SIG-M5 (cell line): ENCODE measurements around the gene SPATS2L.

Source experiments
- DNase-seq: peaks from one replicate; lab custom pipeline; 2025; lab: John Stamatoyannopoulos, UW

SPATS2L gene

DNA sequence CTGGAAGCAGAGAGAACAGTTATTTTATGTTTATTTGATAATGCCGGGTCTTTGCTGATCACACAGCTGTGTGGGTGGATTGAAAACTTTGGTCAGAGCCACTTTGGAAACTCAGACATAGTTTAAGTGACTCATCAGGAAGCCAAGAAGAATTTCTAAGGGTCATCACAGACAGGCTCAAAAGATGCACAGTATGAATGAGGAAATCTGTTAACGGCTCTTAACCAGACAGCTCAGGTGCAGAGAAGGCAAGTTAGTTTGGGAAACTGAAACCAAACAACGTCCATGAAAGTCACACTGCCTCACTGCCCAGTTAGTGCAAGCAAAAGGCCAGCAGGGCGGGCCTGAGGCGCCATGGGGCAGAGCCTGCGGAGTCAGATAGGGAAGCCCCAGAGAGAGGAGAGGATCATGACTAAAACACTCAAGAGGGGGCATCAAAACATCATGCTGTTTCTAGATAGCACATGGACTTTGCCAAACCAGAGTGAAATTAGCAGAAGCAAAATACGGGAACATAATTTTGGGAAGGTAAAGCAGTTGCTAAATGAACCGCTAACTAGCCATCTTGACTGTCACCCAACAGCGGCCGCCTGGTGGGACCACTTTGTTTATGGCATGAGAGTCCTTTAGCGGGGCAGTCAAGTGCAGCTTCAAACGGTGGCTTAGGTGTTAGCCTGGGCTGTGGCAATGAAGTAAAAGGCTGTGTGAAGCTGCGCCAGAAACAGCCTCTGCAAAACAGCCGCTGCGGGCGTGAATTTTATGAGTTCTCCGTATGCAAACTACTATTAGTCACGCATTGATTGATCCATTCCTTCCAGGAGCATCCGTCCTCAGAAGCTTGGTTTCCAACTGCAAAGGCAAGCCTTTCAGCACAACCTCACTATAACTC is 102.2 kb downstream of the SPATS2L start:
- DNase-seq: no peak

DNA sequence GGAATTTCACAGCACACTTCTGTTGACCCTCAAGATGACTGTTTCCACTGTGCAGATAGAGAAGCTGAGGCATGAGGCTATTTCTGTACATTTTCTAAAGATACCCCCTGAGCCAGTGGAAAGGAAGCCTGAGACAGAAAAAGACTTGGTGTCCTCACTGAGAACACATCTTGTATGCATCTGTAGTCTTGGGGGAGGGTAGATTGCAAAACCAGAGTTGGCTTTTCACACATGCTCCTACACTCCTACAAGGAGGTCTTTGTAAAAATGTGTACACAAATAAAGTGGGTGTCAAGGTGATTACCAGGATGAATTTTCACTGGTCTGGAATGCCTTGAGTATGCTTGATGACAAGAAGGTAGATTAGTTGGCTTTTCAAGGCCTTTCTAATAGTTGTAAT is 105.3 kb downstream of the SPATS2L start:
- no peak for DNase-seq

DNA sequence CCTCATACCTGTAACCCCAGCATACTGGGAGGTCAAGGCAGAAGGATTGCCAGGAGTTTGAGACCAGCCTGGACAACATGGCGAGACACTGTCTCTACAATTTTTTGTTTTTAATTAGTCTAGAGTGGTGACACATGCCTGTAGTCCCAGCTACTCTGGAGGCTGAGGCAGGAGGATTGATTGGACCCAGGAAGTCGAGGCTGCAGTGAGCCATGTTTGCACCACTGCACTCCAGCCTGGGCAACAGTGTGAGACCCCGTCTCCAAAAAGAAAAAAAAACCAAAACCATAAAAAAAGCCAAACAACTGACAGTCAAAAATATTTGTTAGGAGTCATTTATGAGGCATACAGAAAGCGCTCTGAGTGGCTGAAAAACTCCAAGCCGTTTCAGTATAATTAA is 107.9 kb downstream of the SPATS2L start:
- DNase-seq: no peak

DNA sequence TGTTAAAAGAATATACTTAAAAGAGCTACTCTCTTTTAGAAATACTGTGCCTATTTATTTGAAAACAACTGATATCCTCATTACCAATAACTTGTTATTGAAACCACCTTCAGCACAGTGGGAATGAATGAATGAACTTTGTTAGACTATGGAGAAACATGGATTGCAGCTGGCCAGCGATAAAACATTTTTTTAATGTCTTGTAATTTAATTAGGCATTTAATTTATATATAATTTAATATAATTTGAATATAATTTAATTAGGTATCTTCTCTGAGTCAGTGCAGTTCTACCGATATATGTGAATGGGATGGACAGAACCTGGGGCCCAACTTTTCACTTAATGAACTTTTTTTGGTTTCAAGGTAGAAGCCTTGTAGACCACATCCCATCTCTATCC is 109.0 kb downstream of the SPATS2L start:
- DNase-seq: no peak

DNA sequence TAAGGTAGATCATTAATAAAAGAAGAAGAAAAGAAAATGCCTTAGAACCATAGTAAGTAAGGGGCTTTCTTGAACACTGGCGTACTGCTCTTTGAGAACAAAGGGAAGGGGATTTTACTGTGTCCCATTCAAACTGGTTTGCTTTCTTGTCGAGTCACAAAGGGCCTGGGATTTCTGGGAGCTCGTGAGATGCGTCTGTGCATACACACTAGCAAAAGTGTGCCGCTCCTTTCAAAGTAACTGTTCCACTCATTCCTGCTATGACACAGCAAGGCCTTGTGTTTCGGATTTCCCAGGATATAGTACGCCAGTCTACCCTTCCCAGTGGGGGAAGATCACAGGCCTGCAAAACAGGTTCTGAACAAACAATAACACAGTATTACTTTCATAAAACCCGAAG is 110.4 kb downstream of the SPATS2L start:
- no peak for DNase-seq

DNA sequence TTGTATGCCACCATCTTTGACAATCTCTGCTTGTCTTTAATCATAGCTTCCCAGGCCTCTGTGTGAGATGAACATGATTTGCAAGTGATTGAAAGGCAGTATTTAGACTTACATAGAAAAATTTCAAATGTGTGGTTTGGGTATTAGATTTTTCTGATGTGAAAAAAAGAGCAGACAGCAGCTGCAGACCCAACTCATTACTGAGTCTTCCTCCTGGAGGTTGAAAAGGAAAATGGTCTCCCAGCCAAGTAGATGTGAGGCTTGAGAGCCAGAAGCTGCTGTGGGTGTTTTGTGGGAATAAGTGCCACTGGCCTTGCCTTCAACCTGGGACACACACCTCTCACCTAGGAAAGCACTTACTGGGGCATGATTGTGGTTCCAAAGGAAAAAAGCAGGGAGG is 110.9 kb downstream of the SPATS2L start:
- DNase-seq: no peak

DNA sequence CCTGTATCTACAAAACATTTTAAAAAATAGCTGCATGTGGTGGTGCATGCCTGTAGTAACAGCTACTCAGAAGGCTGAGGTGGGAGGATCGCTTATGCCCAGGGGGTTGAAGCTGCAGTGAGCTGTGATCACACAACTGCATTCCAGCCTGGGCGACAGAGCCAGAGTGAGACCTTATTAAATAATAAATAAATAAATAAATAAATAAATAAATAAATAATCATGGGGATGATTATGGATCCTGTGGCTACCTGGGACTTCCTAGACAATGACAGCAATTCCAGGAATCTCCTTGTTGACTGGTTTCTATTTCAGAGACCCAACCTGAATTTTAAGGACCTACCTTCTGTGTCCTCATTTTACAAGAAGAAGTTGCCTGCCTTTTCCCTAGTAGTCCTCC is 111.9 kb downstream of the SPATS2L start:
- no peak for DNase-seq

DNA sequence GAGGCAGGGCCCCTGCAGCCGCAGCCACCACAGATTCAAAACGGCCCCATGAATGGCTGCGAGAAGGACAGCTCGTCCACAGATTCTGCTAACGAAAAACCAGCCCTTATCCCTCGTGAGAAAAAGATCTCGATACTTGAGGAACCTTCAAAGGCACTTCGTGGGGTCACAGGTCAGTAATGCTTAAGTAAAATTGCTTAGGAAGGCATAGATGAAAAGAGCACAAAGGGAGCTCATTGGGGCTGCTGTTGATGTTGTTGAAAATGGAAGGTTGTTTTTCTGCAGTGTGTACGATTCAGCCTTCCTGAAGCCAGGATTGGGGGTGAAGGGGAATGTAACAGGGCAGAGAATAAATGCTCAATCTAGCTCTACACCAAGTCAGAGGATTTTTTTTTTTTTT is 112.8 kb downstream of the SPATS2L start:
- DNase-seq: no peak

DNA sequence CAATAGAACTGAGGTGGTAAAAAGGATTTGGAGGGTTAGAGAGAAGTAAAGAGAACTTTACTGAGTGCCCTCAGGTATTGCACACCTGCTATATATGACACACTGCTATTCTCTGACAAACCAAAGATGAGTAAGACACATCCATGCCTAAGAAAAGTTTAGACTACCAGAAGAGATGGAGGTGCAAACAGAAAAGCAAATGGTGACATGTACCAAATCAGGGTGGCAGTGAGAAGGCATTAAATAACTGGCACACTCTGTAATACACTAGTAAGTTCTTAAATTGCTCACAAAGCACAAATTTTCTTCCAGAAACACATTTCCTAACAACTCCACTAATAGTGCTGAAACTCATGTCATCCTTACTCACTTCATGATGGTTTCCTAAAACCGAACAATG is 114.8 kb downstream of the SPATS2L start:
- DNase-seq: no peak

DNA sequence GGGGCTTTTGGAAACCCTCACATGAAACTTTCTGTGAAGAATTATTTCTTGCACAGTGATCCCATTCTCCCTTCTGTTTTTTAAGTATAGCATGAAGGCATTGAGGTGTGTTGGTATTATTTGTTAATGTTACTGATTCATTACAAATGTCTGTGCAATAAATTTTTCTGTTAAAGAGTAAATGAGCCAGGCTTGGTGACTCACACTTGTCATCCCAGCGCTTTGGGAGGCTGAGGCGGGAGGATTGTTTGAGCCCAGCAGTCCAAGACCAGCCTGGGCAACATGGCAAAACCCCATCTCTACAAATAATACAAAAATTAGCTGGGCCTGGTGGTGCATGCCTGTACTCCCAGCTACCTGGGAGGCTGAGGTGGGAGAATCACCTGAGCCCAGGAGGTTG is 115.6 kb downstream of the SPATS2L start:
- no peak for DNase-seq

DNA sequence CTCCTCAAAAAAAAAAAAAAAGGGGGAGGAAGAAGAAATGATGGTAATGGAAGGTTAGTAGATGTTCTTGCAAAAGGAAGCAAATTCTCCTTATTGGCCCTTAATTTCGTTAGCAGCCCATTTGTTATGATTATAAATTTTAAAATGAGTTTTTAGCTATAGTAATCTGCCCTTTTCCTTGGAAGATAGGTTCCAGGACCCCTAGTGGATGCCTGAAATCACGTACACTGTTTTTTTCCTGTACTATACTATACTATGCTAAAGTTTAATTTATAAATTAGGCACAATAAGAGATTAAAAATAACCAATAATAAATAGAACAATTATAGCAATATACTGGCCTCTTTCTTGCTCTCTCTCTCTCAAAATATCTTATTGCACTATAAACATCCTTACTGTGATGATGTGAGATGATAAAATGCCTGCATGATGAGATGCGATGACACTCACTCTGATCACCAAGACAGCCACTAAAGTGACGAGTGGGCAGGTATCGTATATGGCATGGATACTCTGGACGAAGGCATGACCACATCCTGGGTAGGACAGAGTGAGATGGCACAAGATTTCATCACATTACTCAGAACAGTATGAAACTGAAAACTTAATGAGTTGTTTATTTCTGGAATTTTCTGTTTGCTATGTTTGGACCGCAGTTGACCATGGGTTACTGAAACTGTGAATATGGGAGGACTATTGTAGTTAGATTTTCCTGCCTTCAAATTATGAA is 116.2 kb downstream of the SPATS2L start:
- DNase-seq: no peak

DNA sequence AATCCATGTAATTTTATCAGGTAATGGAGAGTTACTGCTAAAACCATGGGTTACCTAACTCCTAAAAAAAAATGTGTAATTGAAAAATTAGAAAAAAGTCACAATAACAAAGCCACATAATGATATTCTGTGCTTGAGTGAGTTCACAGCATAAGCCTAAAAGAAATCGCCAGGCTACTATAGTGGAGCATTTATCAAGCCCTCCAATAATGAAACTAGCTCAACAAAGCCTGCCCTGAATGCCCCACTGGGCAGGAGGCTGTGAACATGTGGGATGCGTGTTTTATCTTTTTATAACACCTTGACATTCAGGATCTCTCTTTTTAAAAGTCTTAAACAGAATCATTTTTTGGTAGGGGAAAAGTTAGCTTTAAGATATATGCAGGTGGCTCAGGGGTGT is 117.0 kb downstream of the SPATS2L start:
- no peak for DNase-seq

DNA sequence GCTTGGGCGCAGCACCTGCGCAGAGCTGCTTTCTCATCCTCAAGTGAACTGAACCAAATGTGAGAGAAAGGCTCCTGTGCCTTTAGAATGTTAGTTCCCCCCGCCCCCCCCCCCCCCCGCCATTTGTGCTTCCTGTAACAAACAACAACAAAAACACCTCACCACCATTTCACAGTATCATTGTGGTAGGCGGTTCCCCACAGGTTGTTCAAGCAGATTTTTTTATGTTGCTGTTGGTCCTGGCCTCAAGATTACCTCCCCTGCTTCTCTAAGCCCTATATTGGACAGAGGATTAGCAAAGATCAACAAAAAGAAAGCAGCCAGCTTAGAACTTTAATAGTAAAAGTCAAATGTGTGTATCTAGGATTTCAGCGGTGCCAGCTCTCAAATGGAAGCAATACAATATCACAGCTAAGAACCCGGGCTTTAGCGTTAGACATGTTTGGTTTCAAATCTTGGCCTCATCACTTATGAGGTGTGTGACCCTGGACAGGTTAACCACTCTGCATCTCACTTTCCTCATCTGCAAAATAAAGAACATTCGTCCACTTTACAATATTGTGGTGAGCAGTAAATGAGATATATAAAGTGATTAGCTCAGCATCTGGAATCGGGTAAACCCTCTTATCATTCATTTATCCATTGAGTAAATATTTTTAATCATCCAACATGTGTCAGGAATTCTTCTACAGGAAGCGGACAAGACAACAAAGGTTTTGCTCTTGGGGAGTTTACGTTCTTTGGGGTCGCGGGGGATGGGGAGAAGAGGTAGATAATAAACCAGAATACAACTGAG is 118.7 kb downstream of the SPATS2L start:
- no peak for DNase-seq

DNA sequence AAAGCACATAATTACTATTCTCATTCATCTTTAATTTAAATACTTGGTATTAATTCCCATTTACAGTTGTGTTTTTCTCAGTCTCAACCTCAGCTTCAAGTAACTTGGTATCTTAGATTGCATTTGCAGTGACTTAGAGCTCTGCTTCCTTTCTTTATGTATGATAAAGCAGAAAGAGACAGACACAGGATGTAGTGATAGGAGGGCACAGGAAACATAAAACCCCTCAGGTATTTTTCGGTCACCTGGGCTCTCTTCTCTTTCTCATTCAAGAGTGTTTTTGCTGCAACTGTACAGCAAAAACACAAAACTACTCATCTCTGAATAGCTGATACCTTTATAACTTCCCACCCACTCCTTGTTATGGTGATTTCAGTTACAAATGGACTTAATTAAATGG is 120.3 kb downstream of the SPATS2L start:
- DNase-seq: no peak

DNA sequence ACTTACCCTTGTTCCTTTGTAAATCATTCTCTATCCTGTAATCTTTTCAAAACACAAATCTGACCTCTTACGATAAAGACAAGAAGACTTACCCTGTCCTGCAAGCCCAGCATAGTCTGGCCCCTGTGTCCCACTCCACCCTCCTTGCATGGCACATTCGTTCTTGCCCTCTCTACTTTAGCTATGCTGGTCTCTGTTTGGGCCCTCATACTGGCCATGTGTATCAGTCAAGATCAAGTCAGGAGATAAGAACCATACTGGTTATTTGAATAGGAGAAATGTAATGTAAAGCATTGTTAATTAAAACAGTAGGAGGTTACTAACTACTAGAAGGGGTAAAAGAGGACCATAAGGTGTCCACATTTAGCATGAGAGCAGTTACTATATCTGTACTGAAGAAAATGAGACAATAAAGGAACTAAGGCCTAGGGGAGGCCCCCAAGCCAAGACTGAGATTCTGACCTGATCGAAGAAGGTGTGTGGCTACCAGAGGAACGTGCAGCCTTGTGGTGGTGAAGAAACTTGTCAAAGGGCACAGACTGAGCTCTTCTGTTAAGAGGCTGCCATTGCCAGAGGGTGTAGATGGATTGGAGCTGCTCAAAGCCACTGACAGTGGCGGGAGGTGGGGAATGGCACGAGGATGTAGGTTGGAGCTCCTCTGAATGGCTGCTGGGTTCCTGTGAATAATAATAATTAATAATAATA is 122.6 kb downstream of the SPATS2L start:
- no peak for DNase-seq

DNA sequence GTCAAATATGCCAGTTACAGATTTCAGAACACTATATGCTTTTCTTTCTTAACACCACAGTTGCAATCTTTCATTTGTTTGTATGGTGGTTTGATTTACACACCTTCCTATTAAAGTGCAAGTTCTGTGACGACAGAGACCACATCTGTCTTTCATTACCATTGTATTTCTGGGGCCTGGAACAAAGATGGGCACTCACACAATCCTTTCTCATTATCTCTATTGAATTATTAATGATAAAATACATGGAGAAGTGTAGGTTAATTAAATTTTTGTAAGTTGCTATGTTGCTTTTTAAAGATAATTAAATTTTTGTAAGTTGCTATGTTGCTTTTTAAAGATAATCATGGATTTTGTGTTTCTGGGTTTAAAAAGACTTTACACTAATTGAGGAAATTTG is 123.5 kb downstream of the SPATS2L start:
- DNase-seq: no peak

DNA sequence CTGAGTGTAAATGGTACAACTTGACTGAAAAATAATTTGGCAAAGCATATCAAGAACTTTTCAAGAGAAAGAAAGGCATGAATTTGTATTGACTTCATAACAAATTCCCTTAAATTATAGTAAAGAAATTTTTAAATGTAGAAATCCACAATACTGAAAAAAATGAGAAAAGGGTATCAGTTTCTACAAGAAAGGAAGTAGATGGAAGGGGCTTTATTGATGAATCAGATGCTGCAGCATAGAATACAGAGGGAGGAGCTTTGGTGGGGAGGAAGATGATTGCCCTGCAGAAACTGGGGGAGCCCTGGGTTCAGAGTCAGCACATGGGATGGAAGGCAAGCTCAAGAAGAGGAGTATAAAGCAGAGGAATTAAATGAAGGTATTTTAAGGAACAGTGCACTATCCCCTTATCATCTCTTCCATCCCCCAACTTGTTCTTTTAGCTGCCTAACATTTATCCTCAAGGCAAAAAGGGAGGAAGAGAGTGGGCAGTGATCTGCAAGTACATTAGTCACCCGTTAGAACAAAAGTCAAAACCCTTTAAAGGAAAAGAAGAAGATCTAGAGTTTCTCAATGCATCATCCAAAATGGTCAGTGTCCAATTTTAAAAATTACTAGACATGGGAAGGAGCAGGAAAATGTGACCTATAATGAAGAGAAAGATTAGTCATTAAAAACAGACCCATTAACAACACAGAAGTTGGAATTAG is 125.7 kb downstream of the SPATS2L start:
- no peak for DNase-seq

DNA sequence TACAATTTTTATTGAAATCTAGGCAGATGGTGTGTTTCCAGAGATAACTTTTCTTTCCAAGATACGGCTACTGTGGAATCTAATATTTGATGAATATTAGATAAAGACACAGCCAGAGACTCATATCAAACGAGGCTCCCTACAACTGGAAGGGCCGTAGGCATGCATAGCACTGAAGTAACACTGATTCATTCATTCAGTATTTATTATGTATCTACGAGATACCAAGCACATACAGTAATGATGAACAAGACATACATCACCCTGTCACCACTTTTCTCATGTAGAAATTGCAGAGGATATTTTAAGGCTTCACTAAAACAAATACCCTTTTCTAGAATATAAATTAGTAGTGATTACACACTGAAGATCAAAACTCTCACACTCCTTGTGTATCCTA is 128.9 kb downstream of the SPATS2L start:
- DNase-seq: no peak

DNA sequence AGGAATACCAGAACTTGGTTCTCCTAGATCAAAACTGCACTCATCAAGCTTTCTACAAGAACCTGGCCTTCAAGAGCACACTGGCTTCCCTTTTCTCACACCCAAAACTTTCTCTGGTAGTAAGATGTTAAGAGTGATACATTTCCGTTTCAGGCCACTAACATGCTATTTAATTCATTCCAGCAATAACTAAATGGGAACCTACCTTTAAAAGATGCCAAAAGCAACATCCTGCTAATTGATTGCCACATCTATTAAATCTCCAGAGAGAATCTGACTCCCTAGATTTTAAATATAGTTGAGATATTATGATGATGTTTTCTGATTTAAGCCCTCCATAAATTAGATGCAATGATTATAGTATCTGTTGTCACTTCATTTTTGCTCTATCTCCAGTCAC is 131.8 kb downstream of the SPATS2L start:
- no peak for DNase-seq

DNA sequence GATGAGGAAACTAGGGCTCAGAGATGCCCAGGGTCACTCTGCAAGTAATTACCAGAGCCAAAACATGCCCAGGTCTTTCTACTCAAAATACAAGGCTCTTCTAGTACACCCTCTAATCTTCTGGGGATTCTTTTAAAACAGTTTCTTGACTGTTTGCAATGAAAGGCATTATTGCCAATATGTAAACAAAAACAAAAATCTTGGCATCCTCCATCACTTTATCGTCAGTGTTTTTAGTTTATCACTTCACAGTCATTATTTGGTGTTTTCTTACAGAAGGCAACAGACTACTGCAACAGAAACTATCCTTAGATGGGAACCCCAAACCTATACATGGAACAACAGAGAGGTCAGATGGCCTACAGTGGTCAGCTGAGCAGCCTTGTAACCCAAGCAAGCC is 132.4 kb downstream of the SPATS2L start:
- DNase-seq: no peak

DNA sequence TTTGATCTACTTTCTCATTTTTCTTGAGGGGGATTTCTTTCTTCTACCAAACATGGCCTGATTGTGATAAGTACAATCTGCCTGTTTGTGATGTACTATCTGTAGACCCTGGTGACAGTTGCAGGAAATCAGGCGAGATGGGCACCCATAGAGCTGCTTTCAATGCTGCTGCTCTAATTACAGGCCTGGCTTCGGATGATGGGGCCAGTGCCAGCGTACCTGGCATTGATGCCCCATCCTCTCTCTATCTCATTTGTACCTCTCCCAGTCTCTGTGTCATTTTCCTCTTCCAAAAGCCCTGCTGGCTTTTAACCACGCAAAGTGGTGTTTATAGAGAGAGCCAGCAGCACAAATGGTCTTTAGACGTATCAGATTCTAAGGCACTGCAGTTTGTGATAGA is 133.5 kb downstream of the SPATS2L start:
- no peak for DNase-seq
